SK-N-SH treated with all-trans-retinoic acid at 6 μM for 48 hours (cell line): ENCODE data around the gene KDM4C.

Source experiments
- ARNTL ChIP-seq: fragments of 450-650 bp; formaldehyde crosslinking; IDR thresholded peaks from 2 replicates; pipeline ENCODE4 v1.5.0; 2020; ENCODE audit warnings: low read depth, mild to moderate bottlenecking, moderate library complexity, borderline replicate concordance
- BACH2 ChIP-seq: fragments of 250-450 bp; sonication (Bioruptor Pico); IDR thresholded peaks from 2 replicates; pipeline ENCODE4 v1.9.0; 2021; ENCODE audit warnings: mild to moderate bottlenecking, borderline replicate concordance
- GLIS3 ChIP-seq: fragments of 250-450 bp; sonication (Bioruptor Pico); IDR thresholded peaks from 2 replicates; pipeline ENCODE4 v1.5.0; 2020; ENCODE audit warnings: mild to moderate bottlenecking, moderate library complexity
- RARB ChIP-seq: fragments of 250-450 bp; sonication (Bioruptor Pico); IDR thresholded peaks from 2 replicates; pipeline ENCODE4 v1.8.0; 2021; ENCODE audit warnings: mild to moderate bottlenecking, moderate library complexity
- ZC3H10 ChIP-seq: fragments of 250-450 bp; sonication (Bioruptor Pico); IDR thresholded peaks from 2 replicates; pipeline ENCODE4 v1.5.1; 2021; ENCODE audit warnings: mild to moderate bottlenecking, moderate library complexity
- ZFP3 ChIP-seq: fragments of 250-450 bp; sonication (Bioruptor Pico); IDR thresholded peaks from 2 replicates; pipeline ENCODE4 v1.5.0; 2020; ENCODE audit warnings: mild to moderate bottlenecking, moderate library complexity
- ZFP30 ChIP-seq: fragments of 450-650 bp; formaldehyde crosslinking; IDR thresholded peaks from 2 replicates; pipeline ENCODE4 v1.5.0; 2022; ENCODE audit warnings: mild to moderate bottlenecking, moderate library complexity
- ZNF8 ChIP-seq: fragments of 450-650 bp; formaldehyde crosslinking; IDR thresholded peaks from 2 replicates; pipeline ENCODE4 v1.5.0; 2020; ENCODE audit warnings: mild to moderate bottlenecking, moderate library complexity
- TF ChIP-seq, protein P1 (sequence below): fragments of 250-450 bp; sonication (Bioruptor Pico); IDR thresholded peaks from 2 replicates; pipeline ENCODE4 v1.8.0; 2021; ENCODE audit warnings: low read depth, mild to moderate bottlenecking, moderate library complexity, borderline replicate concordance

DNA sequence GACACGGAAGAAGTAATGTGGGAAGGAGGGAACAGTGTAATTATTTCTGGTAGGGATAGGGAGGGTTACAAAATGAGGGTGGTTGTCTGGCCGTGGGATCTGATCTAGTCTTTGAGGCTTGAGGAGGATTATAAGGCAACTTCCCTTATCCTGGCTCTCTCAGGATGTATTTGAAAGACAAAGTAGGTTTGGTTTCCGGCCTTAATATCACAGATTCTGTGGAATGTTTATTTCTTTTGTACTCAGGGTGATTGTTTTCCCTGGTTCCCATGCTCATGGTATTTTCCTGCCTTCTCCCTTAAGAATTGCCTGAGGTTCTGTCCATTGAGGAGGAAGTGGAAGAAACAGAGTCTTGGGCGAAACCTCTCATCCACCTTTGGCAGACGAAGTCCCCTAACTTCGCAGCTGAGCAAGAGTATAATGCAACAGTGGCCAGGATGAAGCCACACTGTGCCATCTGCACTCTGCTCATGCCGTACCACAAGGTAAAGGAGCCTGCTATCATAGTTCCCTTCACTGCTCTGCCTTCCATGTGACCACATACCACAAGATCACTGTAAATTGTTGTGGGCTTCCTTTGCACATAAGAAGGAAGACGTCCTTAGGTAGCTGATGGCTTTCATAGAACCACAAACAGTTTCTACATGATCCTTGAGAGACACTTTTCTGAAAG lies 253.8 kb downstream of the KDM4C start:
- TF ChIP-seq ZFP30 (CRISPR knock-in tag) (no peak), BACH2 (CRISPR knock-in tag) (no peak), RARB (no peak), ARNTL (CRISPR knock-in tag) (no peak), GLIS3 (CRISPR knock-in tag) (no peak), ZC3H10 (CRISPR knock-in tag) (no peak), ZFP3 (CRISPR knock-in tag) (no peak), ZNF8 (CRISPR knock-in tag) (no peak)
- TF ChIP-seq, protein P1, sequence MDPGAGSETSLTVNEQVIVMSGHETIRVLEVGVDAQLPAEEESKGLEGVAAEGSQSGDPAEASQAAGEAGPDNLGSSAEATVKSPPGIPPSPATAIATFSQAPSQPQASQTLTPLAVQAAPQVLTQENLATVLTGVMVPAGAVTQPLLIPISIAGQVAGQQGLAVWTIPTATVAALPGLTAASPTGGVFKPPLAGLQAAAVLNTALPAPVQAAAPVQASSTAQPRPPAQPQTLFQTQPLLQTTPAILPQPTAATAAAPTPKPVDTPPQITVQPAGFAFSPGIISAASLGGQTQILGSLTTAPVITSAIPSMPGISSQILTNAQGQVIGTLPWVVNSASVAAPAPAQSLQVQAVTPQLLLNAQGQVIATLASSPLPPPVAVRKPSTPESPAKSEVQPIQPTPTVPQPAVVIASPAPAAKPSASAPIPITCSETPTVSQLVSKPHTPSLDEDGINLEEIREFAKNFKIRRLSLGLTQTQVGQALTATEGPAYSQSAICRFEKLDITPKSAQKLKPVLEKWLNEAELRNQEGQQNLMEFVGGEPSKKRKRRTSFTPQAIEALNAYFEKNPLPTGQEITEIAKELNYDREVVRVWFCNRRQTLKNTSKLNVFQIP, result no peak
